Right cardiac atrium (tissue), 5 donors: ENCODE measurements around the gene LCNL1. TPM values are rescaled to one million over a fixed set of nuclear protein-coding genes. Genes with fewer than 3 reads are reported as not detected.

Source experiments
- ATAC-seq, 2 donors: fragments of 200-7000 bp; cut with Tn5 transposase; one replicate each; pipeline versions ENCODE4 v1.8.0 to v1.9.1; 2020; ENCODE audit warnings: moderate library complexity in 2 of 2, mild to moderate bottlenecking in 1 of 2
- DNase-seq, 3 donors: peaks; one replicate each; pipeline ENCODE4 v3.0.0-alpha.2; 2020
- H3K27ac ChIP-seq: one replicate; pipeline ENCODE4 v1.5.1; 2013; ENCODE audit warnings: mild to moderate bottlenecking, low read length, control low read depth, moderate library complexity
- H3K27me3 ChIP-seq: one replicate; pipeline ENCODE4 v1.6.1; 2013; ENCODE audit not compliant: control insufficient read depth, insufficient read depth
- H3K4me1 ChIP-seq: one replicate; pipeline ENCODE4 v1.6.1; 2013; ENCODE audit warnings: low read length; ENCODE audit not compliant: control insufficient read depth, insufficient read depth
- H3K4me3 ChIP-seq: one replicate; pipeline ENCODE4 v1.5.1; 2013; ENCODE audit warnings: low read length, control low read depth
- H3K9me3 ChIP-seq: one replicate; pipeline ENCODE4 v1.6.1; 2013; ENCODE audit warnings: low read length; ENCODE audit not compliant: control insufficient read depth
- WGBS: extraction: QIAGEN DNeasy Blood & Tissue Kit; methylation state at CpG from one replicate; pipeline ENCODE4 v1.1.7; 2013; 5-methylcytosine and 5-hydroxymethylcytosine counted together
- intact Hi-C, 4 donors: fragments of 100-400 bp; cut with DNase I; formaldehyde crosslinking; loops; one replicate each; pipeline versions ENCODE4 v1.11.0 to v1.14.0; 2022 to 2023
- polyA plus RNA-seq: library from polyadenylated mRNA; stranded (reverse); fragments of 200-250 nt; gene quantifications from one replicate; pipeline ENCODE4 v1.2.3, GENCODE V29; 2013
- total RNA-seq, 4 donors: library from RNA; stranded (reverse); fragmentation: NEBNext Ultra II Directional; extraction: Animal tissue kit (Norgen Biotek cat#: 25700); gene quantifications; one replicate each; pipeline ENCODE4 v1.2.1, GENCODE V29; 2021
- donor health status: healthy with polysubstance abuse.
- donor health status: DM: no; HTN: yes; CAD: no.
- donor health status: DM: no; HTN: no; CAD: no.
- donor health status: DM: no; HTN: yes; CAD: no; lungs with severe emphysema.
- donor health status: DM: yes; HTN: yes; CAD: no.

Gene LCNL1
- total and polyA plus RNA-seq, 5 donors: 2.4 to 16.7 (median 7.2) TPM

- no peak overlapping the region for H3K27ac ChIP-seq
- H3K4me3 ChIP-seq: no peak overlapping the region
- no peaks in the 10 kb centered on the region for H3K9me3 ChIP-seq
- ATAC-seq (no peak), DNase-seq (peak in 2 of 3 donors; percentile 70 to 71)
- 94% methylated on average over 60 of the region's 60 CpGs for WGBS
- H3K4me1 ChIP-seq: no peaks in the 10 kb centered on the region
- intact Hi-C loops: loop anchor here in 3 of 4 donors (5.0 to 10.0 kb wide), 7 partner anchors 60 to 150 kb away; partner anchors contain the start of genes PHPT1 (in 2 of the 3), TMEM141 (in 2 of the 3), AJM1 (in 1 of the 3) and CCDC183 (in 1 of the 3)
- H3K27me3 ChIP-seq: no peaks in the 10 kb centered on the region
These were observed 40.5 kb upstream of the LCNL1 start for GRCh38 chr9:136942112-136942880.

- ATAC-seq (no peak), DNase-seq (peak in 1 of 3 donors; percentile 53)
- H3K9me3 ChIP-seq: no peaks in the 10 kb centered on the region
- intact Hi-C loops: loop anchor here in 3 of 4 donors (5.0 to 10.0 kb wide), 7 partner anchors 61 to 151 kb away; partner anchors contain the start of genes PHPT1 (in 2 of the 3), TMEM141 (in 2 of the 3), AJM1 (in 1 of the 3) and CCDC183 (in 1 of the 3)
- H3K4me1 ChIP-seq: no peaks in the 10 kb centered on the region
- no peaks in the 10 kb centered on the region for H3K27me3 ChIP-seq
- no peak overlapping the region for H3K27ac ChIP-seq
- no peak overlapping the region for H3K4me3 ChIP-seq
- WGBS: 92% methylated on average over 16 of the region's 16 CpGs
These were observed 39.9 kb upstream of the LCNL1 start for GRCh38 chr9:136942881-136943230.

- H3K27me3 ChIP-seq: no peaks in the 10 kb centered on the region
- no peaks in the 10 kb centered on the region for H3K4me1 ChIP-seq
- peak overlapping the region; percentile 93 for H3K27ac ChIP-seq
- peak overlapping the region; percentile 75 for H3K4me3 ChIP-seq
- DNase-seq (peak in 2 of 3 donors; percentile 60 to 65), ATAC-seq (peak in 1 of 2 donors; percentile 0)
- WGBS: 19% methylated on average over 61 of the region's 61 CpGs
- intact Hi-C loops: loop anchor here in 3 of 4 donors (5.0 to 10.0 kb wide), 7 partner anchors 61 to 151 kb away; partner anchors contain the start of genes PHPT1 (in 2 of the 3), TMEM141 (in 2 of the 3), AJM1 (in 1 of the 3) and CCDC183 (in 1 of the 3)
- H3K9me3 ChIP-seq: no peaks in the 10 kb centered on the region
These were observed 39.2 kb upstream of the LCNL1 start for GRCh38 chr9:136943291-136944211.

- no peaks in the 10 kb centered on the region for H3K9me3 ChIP-seq
- peak overlapping the region; percentile 93 for H3K27ac ChIP-seq
- WGBS: under 1% methylated on average over 45 of the region's 45 CpGs
- H3K27me3 ChIP-seq: no peaks in the 10 kb centered on the region
- no peaks in the 10 kb centered on the region for H3K4me1 ChIP-seq
- ATAC-seq (peak; percentile 12 to 31), DNase-seq (no peak)
- H3K4me3 ChIP-seq: peak overlapping the region; percentile 75
- intact Hi-C loops: loop anchor here in 3 of 4 donors (5.0 to 10.0 kb wide), 7 partner anchors 62 to 152 kb away; partner anchors contain the start of genes PHPT1 (in 2 of the 3), TMEM141 (in 2 of the 3), AJM1 (in 1 of the 3) and CCDC183 (in 1 of the 3)
These were observed 38.6 kb upstream of the LCNL1 start for GRCh38 chr9:136944212-136944518.

- ATAC-seq (peak; percentile 64 to 75), DNase-seq (peak; percentile 96 to 99 (median 98))
- no peaks in the 10 kb centered on the region for H3K27me3 ChIP-seq
- H3K4me3 ChIP-seq: peak within 1 kb of the TSS; percentile 75
- WGBS: 5% methylated on average over 74 of the region's 74 CpGs
- H3K27ac ChIP-seq: peak within 1 kb of the TSS; percentile 93
- intact Hi-C loops: loop anchor here in 3 of 4 donors (5.0 to 10.0 kb wide), 10 partner anchors 38 to 152 kb away; partner anchors contain the start of genes PHPT1 (in 2 of the 3), TMEM141 (in 2 of the 3), ABCA2 (in 1 of the 3) and AJM1 (in 1 of the 3)
- no peaks in the 10 kb centered on the region for H3K9me3 ChIP-seq
- no peaks in the 10 kb centered on the region for H3K4me1 ChIP-seq
These were observed 38.1 kb upstream of the LCNL1 start, which contains the start of the genes C8G and FBXW5 for GRCh38 chr9:136944519-136945332. Gene C8G (plus strand): TSS chr9:136945243. CDS start chr9:136945321, 78 bp downstream. Gene FBXW5 (minus strand): TSS chr9:136944738. CDS start chr9:136944083, 655 bp downstream.

GRCh38 chr9:136945333-136946227, 37.2 kb upstream of the LCNL1 start:
- Histone ChIP-seq H3K4me1 (no peaks in the 10 kb centered on the region), H3K9me3 (no peaks in the 10 kb centered on the region), H3K27me3 (no peaks in the 10 kb centered on the region), H3K27ac (no peak overlapping the region), H3K4me3 (no peak overlapping the region)
- ATAC-seq (no peak), DNase-seq (peak; percentile 50 to 76 (median 68))
- WGBS: 89% methylated on average over 30 of the region's 30 CpGs
- intact Hi-C loops: loop anchor here in 3 of 4 donors (5.0 to 10.0 kb wide), 7 partner anchors 37 to 151 kb away; partner anchors contain the start of genes ABCA2 (in 1 of the 3), AJM1 (in 1 of the 3), CCDC183 (in 1 of the 3) and FUT7 (in 1 of the 3)

- Histone ChIP-seq H3K27me3 (no peaks in the 10 kb centered on the region), H3K4me3 (no peak overlapping the region), H3K4me1 (no peaks in the 10 kb centered on the region), H3K27ac (no peak overlapping the region), H3K9me3 (no peaks in the 10 kb centered on the region)
- DNase-seq: peak in 2 of 3 donors; percentile 60 to 71
- 76% methylated on average over 27 of the region's 27 CpGs for WGBS
- intact Hi-C loops: loop anchor here in 3 of 4 donors (5.0 to 10.0 kb wide), 7 partner anchors 36 to 152 kb away; partner anchors contain the start of genes ABCA2 (in 1 of the 3), AJM1 (in 1 of the 3), CCDC183 (in 1 of the 3) and FUT7 (in 1 of the 3)
- ATAC-seq: no peak
These were observed 36.4 kb upstream of the LCNL1 start for GRCh38 chr9:136946228-136947027.

GRCh38 chr9:136947028-136947891, 35.5 kb upstream of the LCNL1 start:
- ATAC-seq (no peak), DNase-seq (peak in 2 of 3 donors; percentile 72 to 78)
- Histone ChIP-seq H3K27ac (peak overlapping the region; percentile 15), H3K9me3 (no peaks in the 10 kb centered on the region), H3K4me1 (no peaks in the 10 kb centered on the region), H3K27me3 (no peaks in the 10 kb centered on the region), H3K4me3 (no peak overlapping the region)
- WGBS: 44% methylated on average over 26 of the region's 26 CpGs
- intact Hi-C loops: loop anchor here in 3 of 4 donors (5.0 to 10.0 kb wide), 7 partner anchors 35 to 152 kb away; partner anchors contain the start of genes ABCA2 (in 1 of the 3), AJM1 (in 1 of the 3), CCDC183 (in 1 of the 3) and FUT7 (in 1 of the 3)
